CD4-positive, alpha-beta T cell (primary cell): Measurements from ENCODE around the gene ZNF488. TPM values are rescaled to one million over a fixed set of nuclear protein-coding genes. Genes with fewer than 3 reads are reported as not detected.

Experiments used
- ATAC-seq: fragments of 200-7000 bp; cut with Tn5 transposase; one replicate; pipeline ENCODE4 v1.10.0; 2022; ENCODE audit warnings: mild to moderate bottlenecking; ENCODE audit not compliant: poor library complexity
- CTCF ChIA-PET: fragments of 350-600 bp; sonication (Branson Sonifier 250); formaldehyde crosslinking; loops from one replicate; lab custom pipeline; 2021; ENCODE audit warnings: antibody characterized with exemption, inconsistent platforms; lab: Charles Lee
- POLR2A ChIA-PET: fragments of 350-600 bp; sonication (Branson Sonifier 250); formaldehyde crosslinking; loops from one replicate; lab custom pipeline; 2021; ENCODE audit warnings: antibody characterized with exemption, inconsistent platforms; lab: Charles Lee
- DNase-seq, 14 experiments: peaks; one replicate each; pipeline ENCODE4 v3.0.0-alpha.2; 2013 to 2020; ENCODE audit warnings: mixed read lengths in 2 of 14
- H3K27ac ChIP-seq, 2 donors: one replicate each; pipeline versions ENCODE4 v1.5.1 to v1.7.0; 2013; ENCODE audit warnings: low read length in 2 of 2, low read depth in 1 of 2, mild to moderate bottlenecking in 1 of 2
- H3K27me3 ChIP-seq, 2 experiments: 1 replicate in 1 of 2; 2 replicates in 1 of 2; pipeline versions ENCODE4 v1.6.1 to v1.7.0; 2013; ENCODE audit warnings: low read length in 2 of 2, control low read depth in 1 of 2, mild to moderate bottlenecking in 1 of 2, moderate library complexity in 1 of 2; ENCODE audit not compliant: insufficient read depth in 2 of 2, control insufficient read depth in 1 of 2
- H3K36me3 ChIP-seq: one replicate; pipeline ENCODE4 v1.6.1; 2013; ENCODE audit warnings: low read length, control low read depth; ENCODE audit not compliant: insufficient read depth
- H3K4me1 ChIP-seq: one replicate; pipeline ENCODE4 v1.6.1; 2013; ENCODE audit warnings: low read length, control low read depth; ENCODE audit not compliant: insufficient read depth
- H3K4me3 ChIP-seq: one replicate; pipeline ENCODE4 v1.5.1; 2013; ENCODE audit warnings: mild to moderate bottlenecking, low read length, moderate library complexity
- H3K9me3 ChIP-seq, 2 experiments: 1 replicate in 1 of 2; 2 replicates in 1 of 2; pipeline versions ENCODE4 v1.6.1 to v1.7.0; 2013; ENCODE audit warnings: low read length in 2 of 2, mild to moderate bottlenecking in 2 of 2, control low read depth in 1 of 2, moderate library complexity in 1 of 2; ENCODE audit not compliant: control insufficient read depth in 1 of 2, insufficient read depth in 1 of 2
- H3K27ac Mint-ChIP-seq: one replicate; pipeline ENCODE4 v1.8.0; 2020; ENCODE audit warnings: mixed read lengths
- H3K27me3 Mint-ChIP-seq: one replicate; pipeline ENCODE4 v1.8.0; 2021; ENCODE audit warnings: mixed read lengths
- H3K36me3 Mint-ChIP-seq: one replicate; pipeline ENCODE4 v1.8.0; 2021; ENCODE audit warnings: low read depth, mixed read lengths
- H3K4me1 Mint-ChIP-seq: one replicate; pipeline ENCODE4 v1.8.0; 2021; ENCODE audit warnings: low read depth, mixed read lengths
- H3K4me3 Mint-ChIP-seq: one replicate; pipeline ENCODE4 v1.8.0; 2020; ENCODE audit warnings: mild to moderate bottlenecking, mixed read lengths
- H3K9me3 Mint-ChIP-seq: one replicate; pipeline ENCODE4 v1.8.0; 2020; ENCODE audit warnings: mixed read lengths
- intact Hi-C, 2 experiments: fragments of 100-400 bp; cut with DNase I in 1 of 2; cut with micrococcal nuclease in 1 of 2; formaldehyde crosslinking; loops; one replicate each; pipeline versions ENCODE4 v1.15.1 to v1.9.0; 2023 to 2025; cut with DNase I, micrococcal nuclease
- total RNA-seq, 174 experiments: library from RNA in 2 of 174; stranded (reverse) in 2 of 174; gene quantifications; one replicate each; pipeline ENCODE4 v1.2.3 and lab custom pipeline; 2021 to 2026
- TF ChIP-seq, protein P1 (sequence below): fragments of 200-600 bp; IDR thresholded peaks from one replicate; pipeline ENCODE4 v1.8.0; 2022; ENCODE audit warnings: antibody characterized with exemption, mild to moderate bottlenecking

The ZNF488 gene
- total RNA-seq, 2 experiments from 2014 or later: not detected

DNA sequence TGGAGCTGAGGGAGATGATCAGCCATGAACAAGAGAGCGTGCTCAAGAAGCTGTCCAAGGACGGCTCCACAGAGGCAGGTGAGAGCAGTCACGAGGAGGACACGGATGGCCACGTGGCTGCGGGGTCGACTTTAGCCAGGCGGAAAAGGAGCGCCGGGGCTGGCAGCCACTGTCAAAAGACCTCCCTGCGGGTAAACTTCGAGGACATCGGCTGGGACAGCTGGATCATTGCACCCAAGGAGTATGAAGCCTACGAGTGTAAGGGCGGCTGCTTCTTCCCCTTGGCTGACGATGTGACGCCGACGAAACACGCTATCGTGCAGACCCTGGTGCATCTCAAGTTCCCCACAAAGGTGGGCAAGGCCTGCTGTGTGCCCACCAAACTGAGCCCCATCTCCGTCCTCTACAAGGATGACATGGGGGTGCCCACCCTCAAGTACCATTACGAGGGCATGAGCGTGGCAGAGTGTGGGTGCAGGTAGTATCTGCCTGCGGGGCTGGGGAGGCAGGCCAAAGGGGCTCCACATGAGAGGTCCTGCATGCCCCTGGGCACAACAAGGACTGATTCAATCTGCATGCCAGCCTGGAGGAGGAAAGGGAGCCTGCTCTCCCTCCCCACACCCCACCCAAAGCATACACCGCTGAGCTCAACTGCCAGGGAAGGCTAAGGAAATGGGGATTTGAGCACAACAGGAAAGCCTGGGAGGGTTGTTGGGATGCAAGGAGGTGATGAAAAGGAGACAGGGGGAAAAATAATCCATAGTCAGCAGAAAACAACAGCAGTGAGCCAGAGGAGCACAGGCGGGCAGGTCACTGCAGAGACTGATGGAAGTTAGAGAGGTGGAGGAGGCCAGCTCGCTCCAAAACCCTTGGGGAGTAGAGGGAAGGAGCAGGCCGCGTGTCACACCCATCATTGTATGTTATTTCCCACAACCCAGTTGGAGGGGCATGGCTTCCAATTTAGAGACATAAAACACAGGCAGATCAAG is 58.5 kb downstream of the ZNF488 start:
- H3K4me1 Mint-ChIP-seq: no peaks in the 10 kb centered on the region
- ChIA-PET CTCF (no interaction called here), POLR2A (no interaction called here)
- ATAC-seq (no peak), DNase-seq (no peak)
- H3K27me3 Mint-ChIP-seq: peaks cover 3% of the 10 kb centered on the region
- H3K27ac ChIP-seq: no peak overlapping the region
- TF ChIP-seq, protein P1, sequence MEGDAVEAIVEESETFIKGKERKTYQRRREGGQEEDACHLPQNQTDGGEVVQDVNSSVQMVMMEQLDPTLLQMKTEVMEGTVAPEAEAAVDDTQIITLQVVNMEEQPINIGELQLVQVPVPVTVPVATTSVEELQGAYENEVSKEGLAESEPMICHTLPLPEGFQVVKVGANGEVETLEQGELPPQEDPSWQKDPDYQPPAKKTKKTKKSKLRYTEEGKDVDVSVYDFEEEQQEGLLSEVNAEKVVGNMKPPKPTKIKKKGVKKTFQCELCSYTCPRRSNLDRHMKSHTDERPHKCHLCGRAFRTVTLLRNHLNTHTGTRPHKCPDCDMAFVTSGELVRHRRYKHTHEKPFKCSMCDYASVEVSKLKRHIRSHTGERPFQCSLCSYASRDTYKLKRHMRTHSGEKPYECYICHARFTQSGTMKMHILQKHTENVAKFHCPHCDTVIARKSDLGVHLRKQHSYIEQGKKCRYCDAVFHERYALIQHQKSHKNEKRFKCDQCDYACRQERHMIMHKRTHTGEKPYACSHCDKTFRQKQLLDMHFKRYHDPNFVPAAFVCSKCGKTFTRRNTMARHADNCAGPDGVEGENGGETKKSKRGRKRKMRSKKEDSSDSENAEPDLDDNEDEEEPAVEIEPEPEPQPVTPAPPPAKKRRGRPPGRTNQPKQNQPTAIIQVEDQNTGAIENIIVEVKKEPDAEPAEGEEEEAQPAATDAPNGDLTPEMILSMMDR: no peak
- H3K36me3 Mint-ChIP-seq: no peaks in the 10 kb centered on the region
- no peaks in the 10 kb centered on the region for H3K4me1 ChIP-seq
- no peaks in the 10 kb centered on the region for H3K9me3 Mint-ChIP-seq
- H3K4me3 ChIP-seq: no peak overlapping the region
- H3K27ac Mint-ChIP-seq: no peak overlapping the region
- intact Hi-C loops: no loop called here
- H3K27me3 ChIP-seq: peaks cover 0 to 2% of the 10 kb centered on the region in 2 experiments
- peaks cover 0 to 5% of the 10 kb centered on the region in 2 experiments for H3K9me3 ChIP-seq
- no peaks in the 10 kb centered on the region for H3K36me3 ChIP-seq
- H3K4me3 Mint-ChIP-seq: no peak overlapping the region

DNA sequence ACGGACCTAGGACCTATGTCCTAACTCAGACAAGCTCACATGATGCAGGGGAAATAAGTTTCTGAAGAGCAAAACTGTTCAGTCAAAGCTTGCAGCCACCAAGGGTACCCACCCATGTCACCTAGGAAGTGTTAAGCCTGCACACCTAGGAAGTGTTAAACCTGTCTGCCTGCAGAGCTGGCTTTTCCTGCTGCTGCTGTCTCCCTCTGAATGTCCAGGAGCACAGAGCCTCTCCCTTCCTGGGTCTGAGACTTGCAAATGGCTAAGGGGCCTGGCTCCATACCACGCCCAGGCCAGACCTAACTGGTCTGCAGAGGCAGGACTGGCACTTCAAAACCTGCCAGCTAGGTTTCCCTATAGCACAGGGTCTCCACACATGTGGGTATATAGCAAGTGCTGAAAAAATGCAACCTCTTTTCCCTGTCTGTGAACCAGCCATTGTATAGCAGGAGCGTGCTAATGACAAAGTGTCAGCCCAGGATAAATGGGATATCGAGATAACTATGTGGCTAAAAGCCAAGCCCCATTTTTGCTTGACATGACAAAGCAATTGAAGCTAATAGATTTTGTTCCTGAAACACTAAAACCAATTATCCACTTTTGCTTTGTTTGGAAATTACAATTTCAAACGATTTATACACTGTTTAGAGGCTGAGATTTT is 60.3 kb downstream of the ZNF488 start:
- POLR2A ChIA-PET: no interaction called here
- Histone ChIP-seq H3K27ac (no peak overlapping the region), H3K36me3 (no peaks in the 10 kb centered on the region), H3K4me3 (no peak overlapping the region), H3K9me3 (peaks cover 0 to 1% of the 10 kb centered on the region in 2 experiments), H3K4me1 (no peaks in the 10 kb centered on the region), H3K27me3 (peaks cover 0 to 2% of the 10 kb centered on the region in 2 experiments)
- H3K9me3 Mint-ChIP-seq: no peaks in the 10 kb centered on the region
- peaks cover 3% of the 10 kb centered on the region for H3K27me3 Mint-ChIP-seq
- CTCF ChIA-PET: interaction anchor here (1.6 kb wide), 1 partner anchor 17 kb away, joined by 7 read pairs; no protein-coding TSS in a partner anchor
- intact Hi-C loops: no loop called here
- H3K27ac Mint-ChIP-seq: no peak overlapping the region
- no peak overlapping the region for H3K4me3 Mint-ChIP-seq
- no peak for DNase-seq
- TF ChIP-seq, protein P1: no peak
- no peak for ATAC-seq
- no peaks in the 10 kb centered on the region for H3K4me1 Mint-ChIP-seq
- H3K36me3 Mint-ChIP-seq: no peaks in the 10 kb centered on the region

DNA sequence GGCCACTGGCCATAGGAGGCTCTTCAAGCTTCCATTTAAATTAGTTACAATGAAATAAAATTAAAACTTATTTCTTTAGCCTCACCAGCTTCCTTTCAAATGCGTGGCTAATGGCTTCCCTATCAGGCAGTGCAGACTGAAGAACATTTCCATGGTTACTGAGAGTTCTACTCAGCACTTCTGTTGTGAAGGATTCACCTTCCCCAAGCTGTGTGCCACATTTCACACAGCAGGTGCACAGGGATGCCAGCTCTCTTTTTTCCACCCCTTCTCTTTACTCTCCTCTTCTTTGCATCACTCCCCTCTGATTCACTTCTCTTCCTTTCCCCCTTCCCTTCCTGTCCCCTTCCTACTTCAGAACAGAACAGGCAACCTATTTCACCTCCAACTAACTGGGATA is 61.0 kb downstream of the ZNF488 start:
- Histone ChIP-seq H3K27ac (no peak overlapping the region), H3K4me1 (no peaks in the 10 kb centered on the region), H3K4me3 (no peak overlapping the region), H3K27me3 (peaks cover 0 to 2% of the 10 kb centered on the region in 2 experiments), H3K9me3 (no peaks in the 10 kb centered on the region), H3K36me3 (no peaks in the 10 kb centered on the region)
- POLR2A ChIA-PET: no interaction called here
- Mint-ChIP-seq H3K36me3 (no peaks in the 10 kb centered on the region), H3K9me3 (no peaks in the 10 kb centered on the region), H3K4me3 (no peak overlapping the region), H3K27me3 (peaks cover 3% of the 10 kb centered on the region), H3K4me1 (no peaks in the 10 kb centered on the region), H3K27ac (no peak overlapping the region)
- CTCF ChIA-PET: no interaction called here
- no peak for DNase-seq
- intact Hi-C loops: no loop called here
- TF ChIP-seq, protein P1: no peak
- no peak for ATAC-seq
